Mesenchymal stem cell (in vitro differentiated cells and primary cell): ENCODE data around the gene SLC35B2.

Experiments
- DNase-seq: peaks from one replicate; pipeline ENCODE4 v3.0.0-alpha.2; 2013
- H2AFZ ChIP-seq: one replicate; pipeline ENCODE4 v1.6.1; 2013; ENCODE audit warnings: low read depth, mild to moderate bottlenecking, control low read depth, inconsistent platforms, low read length, moderate library complexity
- H2AK5ac ChIP-seq: 2 replicates; pipeline ENCODE4 v1.6.1; 2013; ENCODE audit warnings: low read length, moderate library complexity, mild to moderate bottlenecking, inconsistent platforms; ENCODE audit not compliant: severe bottlenecking
- H2BK120ac ChIP-seq: one replicate; pipeline ENCODE4 v1.6.1; 2013; ENCODE audit warnings: low read depth, mild to moderate bottlenecking, inconsistent platforms, low read length, moderate library complexity
- H2BK12ac ChIP-seq, 2 experiments: one replicate each; pipeline ENCODE4 v1.6.1; 2013; ENCODE audit warnings: inconsistent platforms in 2 of 2, low read length in 2 of 2, mild to moderate bottlenecking in 2 of 2, moderate library complexity in 2 of 2, control low read depth in 1 of 2
- H2BK15ac ChIP-seq: one replicate; pipeline ENCODE4 v1.6.1; 2013; ENCODE audit warnings: mild to moderate bottlenecking, low read depth, inconsistent platforms; ENCODE audit not compliant: poor library complexity, severe bottlenecking
- H2BK5ac ChIP-seq: 2 replicates; pipeline ENCODE4 v1.6.1; 2013; ENCODE audit warnings: low read depth, mild to moderate bottlenecking, low read length, control low read depth, inconsistent platforms; ENCODE audit not compliant: poor library complexity, severe bottlenecking
- H3K14ac ChIP-seq, 2 experiments: one replicate each; pipeline ENCODE4 v1.6.1; 2013; ENCODE audit warnings: inconsistent platforms in 2 of 2, low read length in 2 of 2, control low read depth in 1 of 2, mild to moderate bottlenecking in 1 of 2, moderate library complexity in 1 of 2
- H3K18ac ChIP-seq, 2 experiments: one replicate each; pipeline ENCODE4 v1.6.1; 2013; ENCODE audit warnings: inconsistent platforms in 2 of 2, low read length in 2 of 2, control low read depth in 1 of 2, low read depth in 1 of 2, mild to moderate bottlenecking in 1 of 2
- H3K23ac ChIP-seq, 2 experiments: one replicate each; pipeline ENCODE4 v1.6.1; 2013; ENCODE audit warnings: inconsistent platforms in 2 of 2, low read length in 2 of 2, mild to moderate bottlenecking in 2 of 2, moderate library complexity in 2 of 2, control low read depth in 1 of 2
- H3K27ac ChIP-seq: 2 replicates; pipeline ENCODE4 v1.5.1; 2013; ENCODE audit warnings: mild to moderate bottlenecking, moderate library complexity, low read length, control low read depth, inconsistent platforms; ENCODE audit not compliant: poor library complexity, severe bottlenecking
- H3K27me3 ChIP-seq, 2 experiments: 2 replicates each; pipeline versions ENCODE4 v1.6.1 to v1.7.0; 2013; ENCODE audit warnings: low read length in 2 of 2, mild to moderate bottlenecking in 2 of 2, moderate library complexity in 2 of 2, control low read depth in 1 of 2, inconsistent platforms in 1 of 2; ENCODE audit not compliant: control insufficient read depth in 1 of 2, insufficient read depth in 1 of 2
- H3K36me3 ChIP-seq, 2 experiments: 2 replicates each; pipeline versions ENCODE4 v1.6.1 to v1.7.0; 2013; ENCODE audit warnings: low read length in 2 of 2, control low read depth in 1 of 2, inconsistent platforms in 1 of 2, low read depth in 1 of 2, mild to moderate bottlenecking in 1 of 2; ENCODE audit not compliant: insufficient read depth in 2 of 2, control insufficient read depth in 1 of 2
- H3K4ac ChIP-seq, 2 experiments: one replicate each; pipeline ENCODE4 v1.6.1; 2013; ENCODE audit warnings: inconsistent platforms in 2 of 2, low read length in 2 of 2, mild to moderate bottlenecking in 2 of 2, moderate library complexity in 2 of 2, control low read depth in 1 of 2, low read depth in 1 of 2
- H3K4me1 ChIP-seq: 2 replicates; pipeline ENCODE4 v1.6.1; 2013; ENCODE audit warnings: low read depth, low read length, control low read depth; ENCODE audit not compliant: control insufficient read depth, insufficient read depth
- H3K4me2 ChIP-seq: 2 replicates; pipeline ENCODE4 v1.6.1; 2013; ENCODE audit warnings: low read length, mild to moderate bottlenecking, inconsistent platforms; ENCODE audit not compliant: poor library complexity, severe bottlenecking
- H3K4me3 ChIP-seq, 2 experiments: 2 replicates each; pipeline versions ENCODE4 v1.5.1 to v1.7.0; 2013; ENCODE audit warnings: low read length in 2 of 2, mild to moderate bottlenecking in 2 of 2, control low read depth in 1 of 2, low read depth in 1 of 2; ENCODE audit not compliant: insufficient read depth in 1 of 2
- H3K79me1 ChIP-seq: replicated peaks from 2 replicates; pipeline ENCODE4 v1.6.1; 2013; ENCODE audit warnings: mild to moderate bottlenecking, control low read depth, low read length, inconsistent platforms; ENCODE audit not compliant: poor library complexity, severe bottlenecking
- H3K9ac ChIP-seq: 2 replicates; pipeline ENCODE4 v1.7.0; 2013; ENCODE audit warnings: mild to moderate bottlenecking, low read length, moderate library complexity
- H3K9me3 ChIP-seq: 2 replicates; pipeline ENCODE4 v1.7.0; 2013; ENCODE audit warnings: mild to moderate bottlenecking, low read length; ENCODE audit not compliant: control insufficient read depth
- H4K8ac ChIP-seq: one replicate; pipeline ENCODE4 v1.6.1; 2013; ENCODE audit warnings: inconsistent platforms, mild to moderate bottlenecking, low read length, moderate library complexity
- H4K91ac ChIP-seq: one replicate; pipeline ENCODE4 v1.6.1; 2013; ENCODE audit warnings: mild to moderate bottlenecking, low read length, inconsistent platforms
- WGBS: methylation state at CpG from one replicate; pipeline ENCODE4 v1.1.7; 2013; ENCODE audit warnings: mixed read lengths; 5-methylcytosine and 5-hydroxymethylcytosine counted together

Gene SLC35B2

GRCh38 chr6:44265722-44266233 lies 8.4 kb upstream of the SLC35B2 start:
- Histone ChIP-seq H2BK12ac (no peak overlapping the region), H2BK120ac (no peak overlapping the region), H4K91ac (no peak overlapping the region), H3K4me2 (no peak overlapping the region), H3K9ac (no peak overlapping the region), H3K23ac (no peak overlapping the region), H2AK5ac (no peak overlapping the region), H3K14ac (no peak overlapping the region), H2AFZ (no peak overlapping the region), H3K9me3 (no peaks in the 10 kb centered on the region), H3K4me1 (peaks cover 33% of the 10 kb centered on the region), H3K27ac (no peak overlapping the region), H4K8ac (no peak overlapping the region), H3K79me1 (peaks cover 15% of the 10 kb centered on the region), H3K4ac (no peak overlapping the region), H2BK5ac (no peak overlapping the region), H3K27me3 (peaks cover 22 to 31% of the 10 kb centered on the region in 2 experiments), H3K18ac (no peak overlapping the region), H2BK15ac (no peak overlapping the region), H3K36me3 (peaks cover 7 to 13% of the 10 kb centered on the region in 2 experiments), H3K4me3 (peak overlapping the region in 1 of 2 experiments; percentile 56)
- DNase-seq, result no peak
- 73% methylated on average over 15 of the region's 17 CpGs for WGBS

GRCh38 chr6:44265007-44265721 lies 7.8 kb upstream of the SLC35B2 start, which contains the start of gene NFKBIE:
Gene NFKBIE, minus strand, starts transcription at chr6:44265551. Its CDS starts 205 bp downstream, at chr6:44265346.
- Histone ChIP-seq H2AK5ac (no peak within 1 kb of the TSS), H3K27ac (peak within 1 kb of the TSS; percentile 47), H3K27me3 (peaks cover 21 to 30% of the 10 kb centered on the region in 2 experiments), H3K9me3 (no peaks in the 10 kb centered on the region), H3K9ac (peak within 1 kb of the TSS; percentile 92), H3K4ac (peak within 1 kb of the TSS; percentile 17 to 46), H4K91ac (peak within 1 kb of the TSS; percentile 70), H3K4me2 (peak within 1 kb of the TSS; percentile 95), H3K14ac (peak within 1 kb of the TSS in 1 of 2 experiments; percentile 81), H2BK12ac (no peak within 1 kb of the TSS), H3K79me1 (peaks cover 20% of the 10 kb centered on the region), H3K4me1 (peaks cover 33% of the 10 kb centered on the region), H4K8ac (no peak within 1 kb of the TSS), H2AFZ (peak within 1 kb of the TSS; percentile 42), H3K23ac (peak within 1 kb of the TSS in 1 of 2 experiments; percentile 95), H2BK120ac (no peak within 1 kb of the TSS), H3K18ac (peak within 1 kb of the TSS; percentile 56 to 68), H3K4me3 (peak within 1 kb of the TSS; percentile 78 to 92), H3K36me3 (peaks cover 9 to 16% of the 10 kb centered on the region in 2 experiments), H2BK15ac (peak within 1 kb of the TSS; percentile 87), H2BK5ac (no peak within 1 kb of the TSS)
- DNase-seq, result peak; percentile 96
- under 1% methylated on average over 48 of the region's 72 CpGs for WGBS

GRCh38 chr6:44264154-44265006 lies 7.1 kb upstream of the SLC35B2 start:
- peak overlapping the region; percentile 42 for H2AFZ ChIP-seq
- H2AK5ac ChIP-seq, result no peak overlapping the region
- H3K4me3 ChIP-seq, result peak overlapping the region; percentile 78 to 92
- peak overlapping the region; percentile 56 to 68 for H3K18ac ChIP-seq
- no peak overlapping the region for H2BK12ac ChIP-seq
- H3K4ac ChIP-seq, result no peak overlapping the region
- H3K9ac ChIP-seq, result peak overlapping the region; percentile 92
- H3K27me3 ChIP-seq, result peaks cover 14 to 22% of the 10 kb centered on the region in 2 experiments
- peak overlapping the region; percentile 70 for H4K91ac ChIP-seq
- no peaks in the 10 kb centered on the region for H3K9me3 ChIP-seq
- no peak overlapping the region for H2BK5ac ChIP-seq
- H3K27ac ChIP-seq, result peak overlapping the region; percentile 47
- peak overlapping the region; percentile 95 for H3K4me2 ChIP-seq
- H2BK120ac ChIP-seq, result no peak overlapping the region
- peaks cover 24% of the 10 kb centered on the region for H3K79me1 ChIP-seq
- no peak overlapping the region for H4K8ac ChIP-seq
- H2BK15ac ChIP-seq, result peak overlapping the region; percentile 87
- WGBS, result 11% methylated on average over 10 of the region's 13 CpGs
- peaks cover 33% of the 10 kb centered on the region for H3K4me1 ChIP-seq
- H3K23ac ChIP-seq, result peak overlapping the region in 1 of 2 experiments; percentile 95
- peaks cover 16 to 23% of the 10 kb centered on the region in 2 experiments for H3K36me3 ChIP-seq
- DNase-seq, result peak; percentile 77
- H3K14ac ChIP-seq, result peak overlapping the region in 1 of 2 experiments; percentile 81
